Peyer's patch (tissue), 4 donors: ENCODE data around the gene PPM1M.

Experiments
- POLR2A ChIP-seq, 2 donors: fragments of 450-650 bp; IDR thresholded peaks; one replicate each; pipeline ENCODE4 v1.5.1; 2017; ENCODE audit warnings: antibody characterized with exemption in 2 of 2, mild to moderate bottlenecking in 2 of 2, moderate library complexity in 2 of 2
- TF ChIP-seq, protein P1 (sequence below), 6 experiments: fragments of 450-650 bp in 4 of 6; fragments of 200-600 bp in 2 of 6; sonication (generic) in 1 of 6; IDR thresholded peaks; one replicate each; pipeline ENCODE4 v1.5.1; 2017 to 2019; ENCODE audit warnings: antibody characterized with exemption in 6 of 6, mild to moderate bottlenecking in 3 of 6, moderate library complexity in 1 of 6

DNA sequence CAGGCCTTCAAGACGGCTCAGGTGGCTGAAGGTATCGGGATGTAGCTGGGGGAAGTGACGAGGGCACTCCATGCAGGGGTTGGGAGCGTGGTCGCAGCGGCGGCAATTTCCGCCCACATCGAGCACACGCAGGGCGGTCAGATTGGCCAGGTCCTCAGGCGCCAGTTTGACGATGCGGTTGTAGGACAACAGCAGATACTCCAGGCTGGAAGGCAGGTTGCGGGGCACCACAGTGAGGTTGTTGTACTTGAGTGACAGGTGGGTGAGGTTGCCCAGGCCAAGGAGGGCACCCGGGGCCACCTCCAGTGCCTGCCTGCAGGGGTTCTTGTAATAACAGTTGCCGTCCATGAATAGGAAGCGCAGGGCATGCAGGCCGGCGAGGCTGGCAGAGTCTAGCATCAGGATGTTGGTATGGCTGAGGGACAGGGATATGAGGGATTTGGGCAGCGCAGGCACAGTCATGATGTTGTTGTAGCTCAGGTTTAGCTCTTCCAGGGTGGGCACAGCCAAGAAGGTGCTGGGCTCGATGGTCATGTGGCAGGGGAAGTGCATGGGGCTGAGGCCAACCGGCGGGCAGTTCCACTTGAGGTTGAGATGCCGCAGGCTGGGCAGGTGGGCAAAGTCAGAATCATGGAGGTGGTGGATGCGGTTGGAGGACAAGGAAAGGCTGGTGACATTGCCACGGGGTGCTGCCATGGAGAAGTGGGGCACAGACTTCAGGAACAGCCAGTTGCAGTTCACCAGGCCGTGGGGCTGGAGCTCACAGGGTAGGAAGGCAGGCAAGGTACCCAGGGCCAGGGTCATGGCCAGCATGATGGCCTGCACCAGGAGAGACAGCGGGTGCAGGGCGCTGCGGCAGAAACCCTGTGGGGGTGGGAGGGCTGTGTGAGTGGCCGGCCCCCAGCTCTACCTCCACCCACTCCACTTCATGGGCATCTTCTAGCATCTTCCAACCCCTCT lies 21.8 kb upstream of the PPM1M start:
- TF ChIP-seq POLR2A (IDR thresholded peaks at IDR 0.05) = no peak
- TF ChIP-seq, protein P1, sequence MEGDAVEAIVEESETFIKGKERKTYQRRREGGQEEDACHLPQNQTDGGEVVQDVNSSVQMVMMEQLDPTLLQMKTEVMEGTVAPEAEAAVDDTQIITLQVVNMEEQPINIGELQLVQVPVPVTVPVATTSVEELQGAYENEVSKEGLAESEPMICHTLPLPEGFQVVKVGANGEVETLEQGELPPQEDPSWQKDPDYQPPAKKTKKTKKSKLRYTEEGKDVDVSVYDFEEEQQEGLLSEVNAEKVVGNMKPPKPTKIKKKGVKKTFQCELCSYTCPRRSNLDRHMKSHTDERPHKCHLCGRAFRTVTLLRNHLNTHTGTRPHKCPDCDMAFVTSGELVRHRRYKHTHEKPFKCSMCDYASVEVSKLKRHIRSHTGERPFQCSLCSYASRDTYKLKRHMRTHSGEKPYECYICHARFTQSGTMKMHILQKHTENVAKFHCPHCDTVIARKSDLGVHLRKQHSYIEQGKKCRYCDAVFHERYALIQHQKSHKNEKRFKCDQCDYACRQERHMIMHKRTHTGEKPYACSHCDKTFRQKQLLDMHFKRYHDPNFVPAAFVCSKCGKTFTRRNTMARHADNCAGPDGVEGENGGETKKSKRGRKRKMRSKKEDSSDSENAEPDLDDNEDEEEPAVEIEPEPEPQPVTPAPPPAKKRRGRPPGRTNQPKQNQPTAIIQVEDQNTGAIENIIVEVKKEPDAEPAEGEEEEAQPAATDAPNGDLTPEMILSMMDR (IDR thresholded peaks at IDR 0.05) = no peak
